Heart left ventricle (tissue), 16 donors: ENCODE data around the gene DCLK1. TPM values are rescaled to one million over a fixed set of nuclear protein-coding genes. Genes with fewer than 3 reads are reported as not detected.

Experiments
- ATAC-seq, 4 donors: fragments of 200-7000 bp; cut with Tn5 transposase; one replicate each; pipeline ENCODE4 v1.9.1; 2020 to 2022; ENCODE audit warnings: moderate library complexity in 4 of 4, mild to moderate bottlenecking in 3 of 4, moderate number of reproducible peaks in 1 of 4
- DNase-seq, 5 donors: peaks; one replicate each; pipeline ENCODE4 v3.0.0-alpha.2; 2020
- H3K27ac ChIP-seq, 12 donors: fragments of 200-600 bp; sonication (generic) in 4 of 12; one replicate each; pipeline versions ENCODE4 v1.5.0 to v1.8.0; 2016 to 2022; ENCODE audit warnings: mild to moderate bottlenecking in 2 of 12
- H3K27me3 ChIP-seq, 9 donors: fragments of 200-600 bp; sonication (generic) in 2 of 9; one replicate each; pipeline versions ENCODE4 v1.5.1 to v1.8.0; 2016 to 2022; ENCODE audit warnings: mild to moderate bottlenecking in 3 of 9
- H3K36me3 ChIP-seq, 9 donors: fragments of 200-600 bp; sonication (generic) in 2 of 9; one replicate each; pipeline versions ENCODE4 v1.5.0 to v1.8.0; 2018 to 2022; ENCODE audit warnings: mild to moderate bottlenecking in 2 of 9
- H3K4me1 ChIP-seq, 12 donors: fragments of 200-600 bp; sonication (generic) in 4 of 12; one replicate each; pipeline versions ENCODE4 v1.5.0 to v1.8.0; 2016 to 2022; ENCODE audit warnings: mild to moderate bottlenecking in 3 of 12
- H3K4me3 ChIP-seq, 12 donors: fragments of 200-600 bp; sonication (generic) in 4 of 12; one replicate each; pipeline versions ENCODE4 v1.5.0 to v1.8.0; 2017 to 2022; ENCODE audit warnings: mild to moderate bottlenecking in 9 of 12, moderate library complexity in 4 of 12
- H3K9me3 ChIP-seq, 12 donors: fragments of 200-600 bp; sonication (generic) in 4 of 12; one replicate each; pipeline versions ENCODE4 v1.5.0 to v1.8.0; 2016 to 2022; ENCODE audit warnings: mild to moderate bottlenecking in 1 of 12
- POLR2A ChIP-seq, 2 donors: fragments of 450-650 bp; IDR thresholded peaks; one replicate each; pipeline ENCODE4 v1.6.1; 2017; ENCODE audit warnings: antibody characterized with exemption in 2 of 2, mild to moderate bottlenecking in 2 of 2, moderate library complexity in 2 of 2
- WGBS, 4 donors: extraction: QIAGEN DNeasy Blood & Tissue Kit in 2 of 4; methylation state at CpG; one replicate each; pipeline versions ENCODE4 v1.1.5 to v1.1.7; 2013 to 2018; 5-methylcytosine and 5-hydroxymethylcytosine counted together
- intact Hi-C, 10 donors: fragments of 100-400 bp; cut with DNase I; formaldehyde crosslinking; loops; one replicate each; pipeline versions ENCODE4 v1.11.1 to v1.14.2; 2022
- polyA plus RNA-seq, 2 donors: library from polyadenylated mRNA; stranded (reverse); fragments of 200-250 nt; gene quantifications; one replicate each; pipeline ENCODE4 v1.2.3, GENCODE V29; 2013
- total RNA-seq, 9 donors: library from RNA; depleted of rRNA in 2 of 9; stranded (reverse); fragments of >200 nt in 2 of 9; fragmentation: NEBNext Ultra II Directional in 3 of 9; extraction: Animal tissue kit (Norgen Biotek cat#: 25700) in 3 of 9; gene quantifications; one replicate each; pipeline versions ENCODE4 v1.1.0 to v1.2.4, GENCODE V29; 2016 to 2023
- TF ChIP-seq, protein P1 (sequence below), 12 donors: fragments of 200-600 bp; sonication (generic) in 4 of 12; IDR thresholded peaks; one replicate each; pipeline versions ENCODE4 v1.5.0 to v1.8.0; 2018 to 2022; ENCODE audit warnings: antibody characterized with exemption in 12 of 12, mild to moderate bottlenecking in 5 of 12
- donor health status: ischemic (EF 13 %, LVEDD 7.1; RV severe dilation, severe dysfunction).
- donor health status: healthy with polysubstance abuse.
- donor health status: DM: no; HTN: yes; CAD: no.
- donor health status: DM: no; HTN: no; CAD: no.
- donor health status: ischemic (EF 25% LVEDD 6.9; RV normal size, moderate dysfunction).
- donor health status: ischemic (EF 25% LVEDD 5.7; RV mildly dilated, moderate dysfunction).
- donor health status: healthy.
- donor health status: DM: yes; HTN: yes; CAD: no.
- donor health status: ischemic (EF 35%, LVEDD 5.7; RV mildly dilated, moderate dysfunction).
- donor health status: nonischemic (EF 11% LVEDD 7.7; RV severe dilation, severe dysfunction).
- donor health status: DM: yes; HTN: yes; CAD: no.
- donor health status: PGD.
- donor health status: ischemic (EF 29% LVEDD 5.4; RV normal size, mild dysfunction).
- donor health status: nonischemic (EF 23%, LVEDD 6.1; RV moderate dilation, normal function).

DCLK1 gene
- total and polyA plus RNA-seq, 11 donors, result 3.4 to 15.9 (median 11.2) TPM

DNA sequence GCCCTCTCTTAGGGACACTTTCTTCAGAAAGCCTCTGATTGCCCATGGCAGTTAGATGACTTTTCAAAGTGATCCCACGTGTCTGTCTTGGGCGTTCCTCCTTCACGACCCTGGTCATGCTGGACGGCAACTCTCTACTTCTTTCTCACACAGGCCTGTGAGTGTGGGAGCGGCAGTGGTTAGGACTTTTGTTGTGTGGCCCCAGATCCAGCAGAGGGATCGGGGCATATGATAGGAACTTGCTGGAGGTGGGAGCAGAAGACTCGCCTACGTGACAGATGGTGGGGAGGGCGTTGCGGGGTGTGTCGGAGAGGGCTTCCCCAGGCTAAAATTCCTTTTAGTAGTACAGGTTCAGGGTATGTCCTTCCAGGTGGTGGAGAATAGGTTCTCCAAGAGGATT is 365.2 kb downstream of the DCLK1 start:
- Histone ChIP-seq H3K4me1 (peaks cover 0 to 12% (median 0%) of the 10 kb centered on the region in 12 donors), H3K27me3 (peaks cover 0 to 1% (median 0%) of the 10 kb centered on the region in 9 donors), H3K36me3 (no peaks in the 10 kb centered on the region), H3K9me3 (no peaks in the 10 kb centered on the region), H3K4me3 (no peak overlapping the region), H3K27ac (no peak overlapping the region)
- intact Hi-C loops, result no loop called here
- TF ChIP-seq, protein P1, sequence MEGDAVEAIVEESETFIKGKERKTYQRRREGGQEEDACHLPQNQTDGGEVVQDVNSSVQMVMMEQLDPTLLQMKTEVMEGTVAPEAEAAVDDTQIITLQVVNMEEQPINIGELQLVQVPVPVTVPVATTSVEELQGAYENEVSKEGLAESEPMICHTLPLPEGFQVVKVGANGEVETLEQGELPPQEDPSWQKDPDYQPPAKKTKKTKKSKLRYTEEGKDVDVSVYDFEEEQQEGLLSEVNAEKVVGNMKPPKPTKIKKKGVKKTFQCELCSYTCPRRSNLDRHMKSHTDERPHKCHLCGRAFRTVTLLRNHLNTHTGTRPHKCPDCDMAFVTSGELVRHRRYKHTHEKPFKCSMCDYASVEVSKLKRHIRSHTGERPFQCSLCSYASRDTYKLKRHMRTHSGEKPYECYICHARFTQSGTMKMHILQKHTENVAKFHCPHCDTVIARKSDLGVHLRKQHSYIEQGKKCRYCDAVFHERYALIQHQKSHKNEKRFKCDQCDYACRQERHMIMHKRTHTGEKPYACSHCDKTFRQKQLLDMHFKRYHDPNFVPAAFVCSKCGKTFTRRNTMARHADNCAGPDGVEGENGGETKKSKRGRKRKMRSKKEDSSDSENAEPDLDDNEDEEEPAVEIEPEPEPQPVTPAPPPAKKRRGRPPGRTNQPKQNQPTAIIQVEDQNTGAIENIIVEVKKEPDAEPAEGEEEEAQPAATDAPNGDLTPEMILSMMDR (IDR thresholded peaks at IDR 0.05), result no peak
- no peak for TF ChIP-seq POLR2A (IDR thresholded peaks at IDR 0.05)
- ATAC-seq (no peak), DNase-seq (no peak)
- WGBS, 4 donors, result 93 to 95% (median 95%) methylated on average over 11 of the region's 11 CpGs

DNA sequence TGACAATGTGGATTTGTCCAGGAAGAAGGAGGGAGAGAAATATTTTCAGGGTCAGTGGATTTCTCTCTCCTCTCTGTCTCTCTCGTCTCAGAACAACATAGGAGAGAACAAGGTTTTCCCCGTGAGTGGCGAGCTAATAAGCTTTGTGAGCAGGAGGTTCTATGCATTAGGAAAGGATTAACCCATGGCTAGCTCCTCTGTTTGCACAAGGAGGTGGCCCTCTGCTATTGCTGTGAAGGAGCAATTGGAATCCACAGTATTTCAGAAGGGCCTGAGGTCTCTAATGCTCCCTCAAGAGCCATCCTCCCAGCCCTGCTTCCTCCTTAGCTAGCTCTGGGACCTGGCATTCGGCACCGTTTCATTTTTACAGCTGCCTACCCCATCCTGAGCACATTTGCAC is 365.8 kb downstream of the DCLK1 start:
- no peak for ATAC-seq
- TF ChIP-seq POLR2A (IDR thresholded peaks at IDR 0.05), result no peak
- TF ChIP-seq, protein P1 (IDR thresholded peaks at IDR 0.05), result no peak
- Histone ChIP-seq H3K4me3 (peak overlapping the region in 1 of 12 donors; percentile 2), H3K36me3 (no peaks in the 10 kb centered on the region), H3K27me3 (peaks cover 0 to 4% (median 0%) of the 10 kb centered on the region in 9 donors), H3K9me3 (no peaks in the 10 kb centered on the region), H3K27ac (no peak overlapping the region), H3K4me1 (peaks cover 0 to 12% (median 0%) of the 10 kb centered on the region in 12 donors)
- WGBS, 4 donors, result 63 to 77% (median 69%) methylated on average over 5 of the region's 5 CpGs
- no peak for DNase-seq
- intact Hi-C loops, result no loop called here

DNA sequence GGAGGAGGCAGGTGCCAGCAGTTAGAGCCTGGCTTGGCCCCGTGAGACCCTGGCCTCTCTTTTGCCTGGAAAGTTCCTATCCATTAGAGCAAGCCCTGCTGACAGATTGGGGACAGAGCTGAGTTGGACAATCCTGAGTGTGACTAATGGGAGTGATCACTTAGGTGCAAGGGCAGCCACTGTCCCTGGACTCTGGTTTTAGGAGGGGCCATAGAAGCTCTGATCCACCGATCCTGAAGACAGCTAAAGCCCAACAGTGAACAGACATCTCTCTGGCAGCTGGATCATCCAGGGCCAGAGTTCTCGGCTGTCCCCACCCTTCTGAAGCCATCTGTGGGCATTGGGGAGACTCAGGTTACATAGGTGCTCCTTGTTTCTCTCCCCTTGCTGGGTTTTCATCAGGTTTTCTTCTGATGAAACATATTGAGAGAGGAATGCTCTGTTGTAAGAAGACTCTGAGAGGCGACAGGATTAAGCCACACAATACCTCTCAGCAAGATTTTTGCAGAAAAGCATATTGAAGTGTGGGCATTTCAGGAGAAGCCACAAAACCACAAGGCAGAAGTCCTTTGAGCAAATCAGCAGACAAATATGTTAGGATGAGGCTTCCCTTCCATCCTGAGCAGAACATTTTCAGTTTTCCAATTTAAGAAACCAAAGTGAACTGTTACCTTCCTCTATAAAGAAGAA is 366.7 kb downstream of the DCLK1 start:
- ATAC-seq (no peak), DNase-seq (no peak)
- H3K4me1 ChIP-seq, result peaks cover 0 to 12% (median 0%) of the 10 kb centered on the region in 12 donors
- 57 to 86% (median 71%) methylated on average over 4 of the region's 4 CpGs for WGBS, 4 donors
- H3K4me3 ChIP-seq, result no peak overlapping the region
- H3K27me3 ChIP-seq, result peaks cover 0 to 4% (median 0%) of the 10 kb centered on the region in 9 donors
- no peak overlapping the region for H3K27ac ChIP-seq
- peaks cover 0 to under 1% (median 0%) of the 10 kb centered on the region in 12 donors for H3K9me3 ChIP-seq
- TF ChIP-seq, protein P1 (IDR thresholded peaks at IDR 0.05), result no peak
- TF ChIP-seq POLR2A (IDR thresholded peaks at IDR 0.05), result no peak
- intact Hi-C loops, result no loop called here
- no peaks in the 10 kb centered on the region for H3K36me3 ChIP-seq

DNA sequence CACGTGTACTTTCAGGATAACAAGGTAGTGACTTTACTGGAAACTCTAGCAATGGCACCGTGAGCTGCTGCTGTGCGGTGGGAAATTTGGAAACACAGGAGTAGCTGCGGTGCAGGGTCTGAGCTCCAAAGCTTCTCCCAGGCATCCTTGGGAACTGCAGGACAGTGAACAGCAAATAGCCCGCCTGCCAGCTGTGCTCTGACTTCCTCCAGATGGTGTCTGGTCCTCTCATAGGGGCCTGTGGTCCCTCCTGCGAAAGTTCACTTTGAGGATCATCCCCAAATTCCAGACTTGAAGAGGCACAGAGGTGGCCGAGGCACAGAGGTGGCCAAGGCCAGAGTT is 367.4 kb downstream of the DCLK1 start:
- no peak for TF ChIP-seq POLR2A (IDR thresholded peaks at IDR 0.05)
- TF ChIP-seq, protein P1 (IDR thresholded peaks at IDR 0.05), result no peak
- Histone ChIP-seq H3K4me3 (no peak overlapping the region), H3K4me1 (peaks cover 0 to 12% (median 0%) of the 10 kb centered on the region in 12 donors), H3K27me3 (peaks cover 0 to 4% (median 0%) of the 10 kb centered on the region in 9 donors), H3K36me3 (no peaks in the 10 kb centered on the region), H3K27ac (no peak overlapping the region), H3K9me3 (peaks cover 0 to 5% (median 0%) of the 10 kb centered on the region in 12 donors)
- WGBS, 4 donors, result 67 to 96% (median 84%) methylated on average over 7 of the region's 7 CpGs
- ATAC-seq (no peak), DNase-seq (no peak)
- intact Hi-C loops, result no loop called here
